H9 (cell line): ENCODE data around the gene VPS25. TPM values are rescaled to one million over a fixed set of nuclear protein-coding genes. Genes with fewer than 3 reads are reported as not detected.
"Not testable (repeated sequence)": the region's sequence is repeated elsewhere in the genome, so short reads cannot be mapped to it uniquely, and the experiment has no call there.

ENCODE experiments used
- DNase-seq: peaks from one replicate; pipeline ENCODE4 v3.0.0-alpha.2; 2017
- H2AFZ ChIP-seq: one replicate; pipeline ENCODE4 v1.6.1; 2013; ENCODE audit warnings: mild to moderate bottlenecking, low read length, control low read depth, moderate library complexity
- H2AK5ac ChIP-seq: 2 replicates; pipeline ENCODE4 v1.6.1; 2013; ENCODE audit warnings: low read length, control low read depth, mixed read lengths; ENCODE audit not compliant: insufficient read length
- H2BK120ac ChIP-seq: one replicate; pipeline ENCODE4 v1.6.1; 2013; ENCODE audit warnings: low read depth, mild to moderate bottlenecking, low read length, control low read depth, inconsistent platforms; ENCODE audit not compliant: poor library complexity, severe bottlenecking
- H2BK12ac ChIP-seq: 2 replicates; pipeline ENCODE4 v1.6.1; 2013; ENCODE audit warnings: low read length, control low read depth, mixed read lengths, low read depth; ENCODE audit not compliant: insufficient read length
- H2BK15ac ChIP-seq: 2 replicates; pipeline ENCODE4 v1.6.1; 2013; ENCODE audit warnings: low read depth, low read length, control low read depth
- H2BK20ac ChIP-seq: one replicate; pipeline ENCODE4 v1.6.1; 2013; ENCODE audit warnings: low read depth, mild to moderate bottlenecking, low read length, control low read depth, inconsistent platforms; ENCODE audit not compliant: poor library complexity, severe bottlenecking
- H2BK5ac ChIP-seq: 2 replicates; pipeline ENCODE4 v1.6.1; 2013; ENCODE audit warnings: low read length, control low read depth, mixed read lengths; ENCODE audit not compliant: insufficient read length
- H3K14ac ChIP-seq: 2 replicates; pipeline ENCODE4 v1.6.1; 2013; ENCODE audit warnings: low read length, control low read depth; ENCODE audit not compliant: insufficient read depth
- H3K18ac ChIP-seq: 2 replicates; pipeline ENCODE4 v1.6.1; 2013; ENCODE audit warnings: low read depth, mild to moderate bottlenecking, mixed read lengths, low read length, control low read depth; ENCODE audit not compliant: insufficient read length
- H3K23ac ChIP-seq: 2 replicates; pipeline ENCODE4 v1.6.1; 2013; ENCODE audit warnings: low read length, control low read depth, mixed read lengths, low read depth; ENCODE audit not compliant: insufficient read length
- H3K23me2 ChIP-seq: 2 replicates; pipeline ENCODE4 v1.6.1; 2013; ENCODE audit warnings: low read depth, mild to moderate bottlenecking, mixed read lengths, low read length, control low read depth; ENCODE audit not compliant: insufficient read length, poor library complexity, severe bottlenecking
- H3K27ac ChIP-seq: 2 replicates; pipeline ENCODE4 v1.5.1; 2013; ENCODE audit warnings: low read length, control low read depth, mixed read lengths, low read depth; ENCODE audit not compliant: insufficient read length
- H3K27me3 ChIP-seq: 2 replicates; pipeline ENCODE4 v1.6.1; 2013; ENCODE audit warnings: low read length, control low read depth, inconsistent platforms; ENCODE audit not compliant: insufficient read depth
- H3K4ac ChIP-seq: 2 replicates; pipeline ENCODE4 v1.6.1; 2013; ENCODE audit warnings: low read depth, mild to moderate bottlenecking, control low read depth, inconsistent platforms, low read length, moderate library complexity
- H3K4me1 ChIP-seq: 2 replicates; pipeline ENCODE4 v1.6.1; 2013; ENCODE audit warnings: low read length, control low read depth, inconsistent platforms; ENCODE audit not compliant: insufficient read depth
- H3K4me2 ChIP-seq: 2 replicates; pipeline ENCODE4 v1.6.1; 2013; ENCODE audit warnings: low read length, control low read depth, mixed read lengths; ENCODE audit not compliant: insufficient read length, insufficient read depth
- H3K56ac ChIP-seq: 2 replicates; pipeline ENCODE4 v1.6.1; 2013; ENCODE audit warnings: low read depth, mild to moderate bottlenecking, mixed read lengths, low read length, control low read depth; ENCODE audit not compliant: insufficient read length
- H3K79me1 ChIP-seq: 2 replicates; pipeline ENCODE4 v1.6.1; 2013; ENCODE audit warnings: low read depth, mild to moderate bottlenecking, moderate library complexity, low read length, control low read depth, inconsistent platforms; ENCODE audit not compliant: insufficient read depth, poor library complexity, severe bottlenecking
- H3K79me2 ChIP-seq: 2 replicates; pipeline ENCODE4 v1.6.1; 2013; ENCODE audit warnings: low read length, control low read depth, inconsistent platforms; ENCODE audit not compliant: insufficient read depth
- H3K9ac ChIP-seq: 2 replicates; pipeline ENCODE4 v1.6.1; 2013; ENCODE audit warnings: low read length, control low read depth, mixed read lengths; ENCODE audit not compliant: insufficient read length; ENCODE audit errors: extremely low read depth
- H3K9me3 ChIP-seq: one replicate; pipeline ENCODE4 v1.6.1; 2013; ENCODE audit warnings: low read depth, low read length, inconsistent platforms; ENCODE audit not compliant: control insufficient read depth
- H3T11ph ChIP-seq: one replicate; pipeline ENCODE4 v1.6.1; 2013; ENCODE audit warnings: mild to moderate bottlenecking, low read length, control low read depth, inconsistent platforms
- H4K20me1 ChIP-seq: one replicate; pipeline ENCODE4 v1.6.1; 2013; ENCODE audit not compliant: control insufficient read depth, insufficient read length, insufficient read depth
- H4K5ac ChIP-seq: 2 replicates; pipeline ENCODE4 v1.6.1; 2013; ENCODE audit warnings: low read depth, mild to moderate bottlenecking, mixed read lengths, low read length, control low read depth; ENCODE audit not compliant: insufficient read length
- H4K8ac ChIP-seq: replicated peaks from 2 replicates; pipeline ENCODE4 v1.6.1; 2013; ENCODE audit warnings: low read length, control low read depth, mixed read lengths, low read depth; ENCODE audit not compliant: insufficient read length
- H4K91ac ChIP-seq: 2 replicates; pipeline ENCODE4 v1.6.1; 2013; ENCODE audit warnings: low read depth, mild to moderate bottlenecking, moderate library complexity, mixed read lengths, low read length, control low read depth; ENCODE audit not compliant: insufficient read length
- H3K27ac Mint-ChIP-seq, 3 experiments: 2 replicates in 2 of 3; 3 replicates in 1 of 3; pipeline ENCODE4 v1.8.0; 2020 to 2021; ENCODE audit warnings: mixed read lengths in 3 of 3, mild to moderate bottlenecking in 1 of 3, moderate library complexity in 1 of 3
- H3K27me3 Mint-ChIP-seq: 2 replicates; pipeline ENCODE4 v1.8.0; 2021; ENCODE audit warnings: low read depth, mild to moderate bottlenecking, moderate library complexity, mixed read lengths
- H3K36me3 Mint-ChIP-seq, 3 experiments: 2 replicates in 2 of 3; 3 replicates in 1 of 3; pipeline ENCODE4 v1.8.0; 2020 to 2021; ENCODE audit warnings: low read depth in 3 of 3, mixed read lengths in 3 of 3; ENCODE audit not compliant: insufficient read depth in 1 of 3
- H3K4me1 Mint-ChIP-seq, 2 experiments: 2 replicates each; pipeline ENCODE4 v1.8.0; 2020; ENCODE audit warnings: mixed read lengths in 2 of 2
- H3K4me3 Mint-ChIP-seq, 2 experiments: 2 replicates in 1 of 2; 3 replicates in 1 of 2; pipeline ENCODE4 v1.8.0; 2020 to 2021; ENCODE audit warnings: mild to moderate bottlenecking in 2 of 2, mixed read lengths in 2 of 2, moderate library complexity in 1 of 2
- H3K9me3 Mint-ChIP-seq, 2 experiments: 2 replicates in 1 of 2; 3 replicates in 1 of 2; pipeline ENCODE4 v1.8.0; 2020; ENCODE audit warnings: mild to moderate bottlenecking in 2 of 2, mixed read lengths in 2 of 2, moderate library complexity in 1 of 2
- CTCF ChIP-seq: fragments of 200-600 bp; sonication (generic); conservative IDR thresholded peaks from 3 replicates; pipeline ENCODE4 v1.8.0; 2021; ENCODE audit warnings: antibody characterized with exemption, mild to moderate bottlenecking
- WGBS: extraction: QIAGEN DNeasy Blood & Tissue Kit; methylation state at CpG from one replicate; pipeline ENCODE4 v1.1.7; 2013; ENCODE audit warnings: missing lambda C conversion rate, low lambda C conversion rate, mixed read lengths; ENCODE audit not compliant: insufficient read length; ENCODE audit errors: extremely low coverage; 5-methylcytosine and 5-hydroxymethylcytosine counted together
- total RNA-seq: library from RNA; stranded (reverse); gene quantifications from 2 replicates; pipeline ENCODE4 v1.2.1, GENCODE V29; 2021

VPS25 gene
- total RNA-seq, 1 experiment from 2014 or later, result 113 TPM

DNA sequence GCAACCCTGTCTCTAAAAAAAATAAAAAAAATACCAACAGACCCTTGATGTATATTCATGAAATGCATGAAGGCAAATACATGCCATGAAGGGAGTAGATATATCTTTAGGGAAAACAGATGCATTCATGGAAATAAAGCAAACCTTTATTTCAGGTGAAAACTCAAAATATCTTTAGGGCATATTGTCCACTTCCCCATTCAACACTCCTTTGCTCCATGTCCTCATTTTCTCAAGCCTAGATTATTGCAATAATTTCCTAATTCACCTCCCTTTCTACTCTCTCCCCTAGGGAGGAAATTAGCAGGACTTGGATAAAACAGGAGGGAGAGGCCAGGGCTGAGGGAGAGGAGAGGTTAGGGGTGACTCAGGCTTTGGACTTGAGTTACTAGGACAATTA is 5.7 kb upstream of the VPS25 start:
- no peak overlapping the region for H2BK12ac ChIP-seq
- H3K27ac Mint-ChIP-seq, result no peak overlapping the region

GRCh38 chr17:42768006-42768405 is 5.2 kb upstream of the VPS25 start:
- H3K4me1 ChIP-seq, result not testable (repeated sequence)
- no CpG with 5 or more reads among the region's 9 CpGs for WGBS

More for the DNA sequence above, 5.7 kb upstream of the VPS25 start:
- DNase-seq, result no peak
- no peak overlapping the region for H3K23ac ChIP-seq
- no peak overlapping the region for H4K5ac ChIP-seq
- no peaks in the 10 kb centered on the region for H3K9me3 Mint-ChIP-seq
- H3K79me2 ChIP-seq, result no peaks in the 10 kb centered on the region
- H3K9ac ChIP-seq, result no peak overlapping the region
- H3K4me1 ChIP-seq, result no peaks in the 10 kb centered on the region; the same call in 1 of the 2 replicates
- no peak overlapping the region for H2BK20ac ChIP-seq
- no peak overlapping the region for H3T11ph ChIP-seq
- H3K56ac ChIP-seq, result no peak overlapping the region
- H4K20me1 ChIP-seq, result no peaks in the 10 kb centered on the region
- no peaks in the 10 kb centered on the region for H3K9me3 ChIP-seq
- H3K27ac ChIP-seq, result no peak overlapping the region
- H2BK120ac ChIP-seq, result no peak overlapping the region
- no peaks in the 10 kb centered on the region for H3K23me2 ChIP-seq
- H2AFZ ChIP-seq, result no peak overlapping the region
- TF ChIP-seq CTCF, result no peak
- H3K79me1 ChIP-seq, result no peaks in the 10 kb centered on the region
- H3K18ac ChIP-seq, result no peak overlapping the region
- no peak overlapping the region for H4K91ac ChIP-seq
- H3K4me2 ChIP-seq, result no peak overlapping the region
- H3K27me3 ChIP-seq, result no peaks in the 10 kb centered on the region
- no peak overlapping the region for H2BK15ac ChIP-seq
- no peak overlapping the region for H3K14ac ChIP-seq
- no peak overlapping the region for H4K8ac ChIP-seq
- no peak overlapping the region for H2BK5ac ChIP-seq
- peaks cover 15% of the 10 kb centered on the region for H3K27me3 Mint-ChIP-seq
- H3K4ac ChIP-seq, result no peak overlapping the region
- H3K36me3 Mint-ChIP-seq, result peaks cover 0 to 1% (median 0%) of the 10 kb centered on the region in 3 experiments; a peak in 1 of 7 replicates
- H2AK5ac ChIP-seq, result no peak overlapping the region
- H3K4me1 Mint-ChIP-seq, result peaks cover 9 to 10% of the 10 kb centered on the region in 2 experiments
- no peak overlapping the region for H3K4me3 Mint-ChIP-seq

More at GRCh38 chr17:42768006-42768405, 5.2 kb upstream of the VPS25 start:
- H2AK5ac ChIP-seq, H3K27ac ChIP-seq, H3K27ac Mint-ChIP-seq, H4K20me1 ChIP-seq, H3K9ac ChIP-seq, H2BK12ac ChIP-seq, H2AFZ ChIP-seq, H4K91ac ChIP-seq, DNase-seq, H3K23me2 ChIP-seq, H3K4me2 ChIP-seq, H3K9me3 ChIP-seq, H3K23ac ChIP-seq, H2BK20ac ChIP-seq, H3K27me3 ChIP-seq, H3K4me3 Mint-ChIP-seq, H2BK120ac ChIP-seq, H3K79me2 ChIP-seq, H3K18ac ChIP-seq, H3K4ac ChIP-seq, H3K36me3 Mint-ChIP-seq, H3K4me1 Mint-ChIP-seq, H3K56ac ChIP-seq, H4K8ac ChIP-seq, H3K14ac ChIP-seq, H2BK5ac ChIP-seq, H3K9me3 Mint-ChIP-seq, H3K79me1 ChIP-seq, H4K5ac ChIP-seq, H3T11ph ChIP-seq, H2BK15ac ChIP-seq: not testable (repeated sequence)
- peaks cover 11% of the 10 kb centered on the region for H3K27me3 Mint-ChIP-seq
